ENCODE data around the gene FBXO5. TPM values are rescaled to one million over a fixed set of nuclear protein-coding genes. Genes with fewer than 3 reads are reported as not detected.
"Not testable (repeated sequence)": the region's sequence is repeated elsewhere in the genome, so short reads cannot be mapped to it uniquely, and the experiment has no call there.

The FBXO5 gene
- total RNA-seq, 2 experiments from 2014 or later, result 40.9 to 44.0 TPM

DNA sequence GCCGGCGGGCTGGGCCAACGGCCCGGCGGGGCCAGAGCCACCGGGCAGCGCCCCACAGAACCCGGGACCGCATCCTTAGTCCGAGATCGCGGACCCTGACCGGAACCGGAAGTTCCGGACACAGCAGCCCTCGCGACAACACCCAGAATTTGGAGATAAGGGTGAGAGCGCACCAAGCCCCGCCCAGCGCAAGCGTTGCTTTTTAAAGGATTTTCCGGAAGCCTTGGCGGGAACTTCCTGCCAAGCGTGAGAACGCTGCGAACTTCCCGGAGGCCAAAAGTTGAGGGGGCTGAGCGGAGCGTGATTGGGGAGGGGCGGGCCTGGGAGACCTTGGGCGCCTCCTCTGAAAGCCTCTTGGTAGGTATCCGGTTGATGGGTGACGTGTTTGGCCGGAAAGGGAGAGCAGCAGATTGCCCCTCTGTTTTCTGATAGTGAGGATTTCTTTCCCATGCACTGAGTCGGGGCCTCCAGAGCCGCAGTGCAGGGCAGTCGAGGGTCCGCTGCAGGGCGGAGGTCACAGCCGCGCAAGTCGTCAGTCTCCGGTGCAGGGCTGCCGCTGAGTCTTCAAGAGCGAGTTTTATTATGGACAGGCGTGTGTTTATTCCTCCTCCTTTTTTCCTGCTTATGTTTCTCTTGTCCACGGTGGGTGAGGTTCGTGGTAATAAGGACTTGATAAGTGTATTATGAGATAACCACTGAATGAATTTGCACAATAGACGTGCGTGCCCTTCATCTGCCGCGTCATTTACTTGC is 19.9 kb upstream of the FBXO5 start, which contains the start of gene MTRF1L:
TSS of gene MTRF1L (minus strand) at position 97 of the 753 bp plus-strand sequence. CDS start at position 73, 24 bp downstream.
- no peaks in the 10 kb centered on the region for H3K27me3 Mint-ChIP-seq

DNA sequence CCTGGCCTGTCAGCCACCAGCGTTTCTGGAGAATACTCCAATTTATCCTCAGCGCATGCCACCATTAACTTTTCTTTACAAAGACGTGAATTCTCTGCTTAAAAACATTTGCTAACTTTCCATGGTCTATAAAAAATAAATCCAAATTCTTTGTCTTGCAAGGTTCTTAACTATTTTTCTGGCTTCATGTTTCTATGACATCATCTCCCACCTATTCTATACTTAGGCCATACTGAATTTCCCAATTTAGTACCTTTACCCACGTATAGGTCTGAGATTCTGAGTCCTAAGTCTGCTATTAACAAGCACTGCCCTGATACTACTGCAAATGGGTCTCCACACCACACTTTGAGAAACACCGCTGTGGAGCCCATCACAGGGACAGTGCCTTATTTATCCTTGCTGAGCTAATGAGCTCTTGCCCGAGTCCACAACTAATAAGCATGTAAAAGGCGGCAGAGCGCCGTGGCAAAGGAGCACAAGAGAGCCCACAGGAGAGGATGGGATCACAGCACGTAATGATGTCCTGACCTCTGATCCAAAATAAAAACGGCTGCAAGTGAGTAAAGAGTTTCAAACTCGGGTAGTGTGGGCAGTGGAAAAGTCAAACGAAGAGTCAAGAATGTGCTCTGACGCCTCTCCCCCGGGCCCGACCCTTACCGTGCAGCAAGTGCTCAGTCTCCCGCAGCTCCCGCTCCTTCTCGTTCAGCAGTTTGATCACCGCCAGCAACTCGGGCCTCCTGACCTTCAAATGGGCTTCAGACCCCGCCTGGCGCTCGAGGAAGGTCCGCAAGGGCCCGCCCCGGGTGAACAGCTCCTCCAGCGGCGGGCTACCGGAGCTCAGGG is 19.1 kb upstream of the FBXO5 start:
- H3K4me3 Mint-ChIP-seq, result peak overlapping the region; percentile 87
- peak; percentile 39 for DNase-seq
- CTCF ChIA-PET, result interaction anchor here (1.3 kb wide), 1 partner anchor 15 kb away, joined by 3 read pairs; no protein-coding TSS in a partner anchor

More for the DNA sequence above, 19.9 kb upstream of the FBXO5 start, which contains the start of gene MTRF1L:
- ChIA-PET CTCF (interaction anchor here (1.0 kb wide), 1 partner anchor 22 kb away, joined by 5 read pairs; no protein-coding TSS in a partner anchor), POLR2A (interaction anchor here (2.1 to 4.9 kb wide), 2 partner anchors 18 to 23 kb away, joined by 7 to 34 read pairs; partner anchors contain the start of gene FBXO5)
- Mint-ChIP-seq H3K36me3 (ENCODE audit: low read depth) (peaks cover 27% of the 10 kb centered on the region), H3K4me3 (peak within 1 kb of the TSS; percentile 87), H3K27ac (peak within 1 kb of the TSS; percentile 96), H3K4me1 (ENCODE audit: low read depth) (peaks cover 32% of the 10 kb centered on the region), H3K9me3 (peaks cover 4% of the 10 kb centered on the region)
- TF ChIP-seq, protein P1, sequence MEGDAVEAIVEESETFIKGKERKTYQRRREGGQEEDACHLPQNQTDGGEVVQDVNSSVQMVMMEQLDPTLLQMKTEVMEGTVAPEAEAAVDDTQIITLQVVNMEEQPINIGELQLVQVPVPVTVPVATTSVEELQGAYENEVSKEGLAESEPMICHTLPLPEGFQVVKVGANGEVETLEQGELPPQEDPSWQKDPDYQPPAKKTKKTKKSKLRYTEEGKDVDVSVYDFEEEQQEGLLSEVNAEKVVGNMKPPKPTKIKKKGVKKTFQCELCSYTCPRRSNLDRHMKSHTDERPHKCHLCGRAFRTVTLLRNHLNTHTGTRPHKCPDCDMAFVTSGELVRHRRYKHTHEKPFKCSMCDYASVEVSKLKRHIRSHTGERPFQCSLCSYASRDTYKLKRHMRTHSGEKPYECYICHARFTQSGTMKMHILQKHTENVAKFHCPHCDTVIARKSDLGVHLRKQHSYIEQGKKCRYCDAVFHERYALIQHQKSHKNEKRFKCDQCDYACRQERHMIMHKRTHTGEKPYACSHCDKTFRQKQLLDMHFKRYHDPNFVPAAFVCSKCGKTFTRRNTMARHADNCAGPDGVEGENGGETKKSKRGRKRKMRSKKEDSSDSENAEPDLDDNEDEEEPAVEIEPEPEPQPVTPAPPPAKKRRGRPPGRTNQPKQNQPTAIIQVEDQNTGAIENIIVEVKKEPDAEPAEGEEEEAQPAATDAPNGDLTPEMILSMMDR (IDR thresholded peaks at IDR 0.05), result no peak
- peak; percentile 96 for DNase-seq
- ATAC-seq, result peak; percentile 92
- intact Hi-C loops (cut with micrococcal nuclease), result loop anchor here (2.0 kb wide), 1 partner anchor 20 kb away; the partner anchor contains the start of gene FBXO5

DNA sequence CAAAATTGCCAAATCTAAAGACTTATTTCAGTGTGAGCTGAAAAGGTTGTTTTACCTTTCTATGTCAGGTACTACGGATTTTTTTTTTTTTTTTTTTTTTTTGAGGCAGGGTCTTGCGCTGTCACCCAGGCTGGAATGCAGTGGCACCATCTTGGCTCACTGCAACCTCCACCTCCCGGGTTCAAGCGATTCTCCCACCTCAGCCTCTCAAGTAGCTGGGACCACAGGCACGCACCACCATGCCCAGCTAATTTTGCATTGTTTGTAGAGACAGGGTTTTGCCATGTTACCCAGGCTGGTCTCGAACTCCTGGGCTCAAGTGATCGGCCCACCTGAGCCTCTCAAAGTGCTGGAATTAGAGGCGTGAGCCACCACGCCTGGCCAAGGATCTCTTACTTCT is 17.9 kb upstream of the FBXO5 start:
- intact Hi-C loops (cut with micrococcal nuclease); H3K9me3 Mint-ChIP-seq; H3K27me3 Mint-ChIP-seq; ATAC-seq; DNase-seq: not testable (repeated sequence)
- peak overlapping the region; percentile 96 for H3K27ac Mint-ChIP-seq
- ChIA-PET CTCF (interaction anchor here (0.9 to 1.3 kb wide), 4 partner anchors 14 to 24 kb away, joined by 3 to 5 read pairs (median 3); partner anchors contain the start of gene FBXO5), POLR2A (interaction anchor here (4.9 kb wide), 1 partner anchor 16 kb away, joined by 34 read pairs; the partner anchor contains the start of gene FBXO5)
- H3K4me3 Mint-ChIP-seq, result peak overlapping the region; percentile 87
- peaks cover 48% of the 10 kb centered on the region for H3K4me1 Mint-ChIP-seq (ENCODE audit: low read depth)
- peaks cover 40% of the 10 kb centered on the region for H3K36me3 Mint-ChIP-seq (ENCODE audit: low read depth)

More for the DNA sequence above, 19.1 kb upstream of the FBXO5 start:
- Mint-ChIP-seq H3K4me1 (ENCODE audit: low read depth) (peaks cover 38% of the 10 kb centered on the region), H3K27ac (peak overlapping the region; percentile 96), H3K36me3 (ENCODE audit: low read depth) (peaks cover 33% of the 10 kb centered on the region), H3K27me3 (no peaks in the 10 kb centered on the region), H3K9me3 (peaks cover 4% of the 10 kb centered on the region)
- intact Hi-C loops (cut with micrococcal nuclease), result loop anchor here (2.0 kb wide), 1 partner anchor 19 kb away; the partner anchor contains the start of gene FBXO5
- POLR2A ChIA-PET, result interaction anchor here (2.1 to 4.9 kb wide), 2 partner anchors 17 to 22 kb away, joined by 7 to 34 read pairs; partner anchors contain the start of gene FBXO5
- TF ChIP-seq, protein P1 (IDR thresholded peaks at IDR 0.05), result no peak
- peak; percentile 11 for ATAC-seq

DNA sequence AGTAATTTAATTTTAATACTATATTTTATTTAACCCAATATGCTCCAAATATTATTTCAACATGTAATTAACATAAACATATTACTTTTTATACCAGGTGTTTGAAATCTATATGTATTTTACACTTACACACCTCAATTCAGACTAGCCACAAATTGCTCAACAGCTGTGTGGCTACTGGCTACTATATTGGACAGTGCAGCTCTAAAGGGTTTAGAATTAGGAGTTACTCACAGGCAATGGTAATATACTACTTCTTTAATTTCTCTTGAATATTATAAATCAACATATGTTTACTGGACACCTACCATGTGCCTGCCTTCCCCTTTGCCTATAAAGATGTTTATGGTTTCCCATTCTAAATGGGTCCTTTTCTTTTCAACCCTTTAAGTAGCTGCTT is 17.4 kb upstream of the FBXO5 start:
- DNase-seq, result no peak
- H3K4me1 Mint-ChIP-seq (ENCODE audit: low read depth), result peaks cover 52% of the 10 kb centered on the region
- peak overlapping the region; percentile 76 for H3K27ac Mint-ChIP-seq
- CTCF ChIA-PET, result interaction anchor here (0.9 to 1.3 kb wide), 3 partner anchors 17 to 25 kb away, joined by 3 to 5 read pairs (median 3); partner anchors contain the start of gene FBXO5
- TF ChIP-seq, protein P1 (IDR thresholded peaks at IDR 0.05), result no peak
- peak overlapping the region; percentile 87 for H3K4me3 Mint-ChIP-seq
- H3K36me3 Mint-ChIP-seq (ENCODE audit: low read depth), result peaks cover 42% of the 10 kb centered on the region
- intact Hi-C loops (cut with micrococcal nuclease), result no loop called here
- no peaks in the 10 kb centered on the region for H3K27me3 Mint-ChIP-seq
- peaks cover 4% of the 10 kb centered on the region for H3K9me3 Mint-ChIP-seq
- no peak for ATAC-seq
- POLR2A ChIA-PET, result interaction anchor here (0.9 to 4.9 kb wide), 2 partner anchors 9 to 16 kb away, joined by 3 to 34 read pairs; partner anchors contain the start of gene FBXO5

DNA sequence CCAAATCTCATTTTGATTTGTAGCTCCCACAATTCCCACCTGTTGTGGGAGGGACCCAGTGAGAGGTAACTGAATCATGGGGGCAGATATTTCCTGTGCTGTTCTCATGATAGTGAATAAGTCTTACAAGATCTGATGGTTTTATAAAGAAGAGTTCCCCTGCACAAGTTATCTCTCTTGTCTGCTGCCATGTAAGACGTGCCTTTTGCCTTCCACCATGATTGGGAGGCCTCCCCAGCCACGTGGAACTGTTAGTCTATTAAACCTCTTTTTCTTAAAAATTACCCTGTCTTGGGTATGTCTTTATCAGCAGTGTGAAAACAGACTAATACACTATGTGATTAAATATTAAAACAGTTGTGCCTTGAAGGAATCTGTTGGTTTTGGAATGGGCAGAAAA is 16.7 kb upstream of the FBXO5 start:
- Mint-ChIP-seq H3K36me3 (ENCODE audit: low read depth) (peaks cover 42% of the 10 kb centered on the region), H3K4me3 (peak overlapping the region; percentile 26), H3K27ac (peak overlapping the region; percentile 72), H3K4me1 (ENCODE audit: low read depth) (peaks cover 55% of the 10 kb centered on the region)
- CTCF ChIA-PET, result interaction anchor here (1.3 kb wide), 1 partner anchor 26 kb away, joined by 5 read pairs; no protein-coding TSS in a partner anchor
- H3K9me3 Mint-ChIP-seq; H3K27me3 Mint-ChIP-seq; ATAC-seq; intact Hi-C loops (cut with micrococcal nuclease): not testable (repeated sequence)
- POLR2A ChIA-PET, result interaction anchor here (0.9 to 4.9 kb wide), 2 partner anchors 8 to 15 kb away, joined by 3 to 34 read pairs; partner anchors contain the start of gene FBXO5
- peak; percentile 12 for DNase-seq
